GM15510 (cell line): ENCODE measurements around the gene TAF7L.

Experiments
- POLR2A ChIP-seq: IDR thresholded peaks from 3 replicates; pipeline ENCODE4 v1.6.1; 2011; ENCODE audit warnings: borderline replicate concordance; ENCODE audit not compliant: insufficient read length; ENCODE audit errors: extremely low read depth

The TAF7L gene

GRCh38 chrX:101290957-101291603 is at the start of gene TAF7L:
TSS of gene TAF7L (minus strand) at chrX:101291334. CDS start at chrX:101287543, 3,791 bp downstream.
- no peak for TF ChIP-seq POLR2A

- no peak for TF ChIP-seq POLR2A
Observed at GRCh38 chrX:101337776-101338271, 46.7 kb upstream of the TAF7L start.

GRCh38 chrX:101303790-101304189 is 12.7 kb upstream of the TAF7L start:
- TF ChIP-seq POLR2A = no peak

GRCh38 chrX:101287402-101287801 is 3.7 kb downstream of the TAF7L start:
- no peak for TF ChIP-seq POLR2A

- TF ChIP-seq POLR2A = no peak
Observed at GRCh38 chrX:101276238-101276637, 14.9 kb downstream of the TAF7L start.

- no peak for TF ChIP-seq POLR2A
Observed at GRCh38 chrX:101274198-101274597, 16.9 kb downstream of the TAF7L start.

GRCh38 chrX:101265869-101266428 is 25.2 kb downstream of the TAF7L start:
- TF ChIP-seq POLR2A = no peak

- TF ChIP-seq POLR2A = no peak
Observed at GRCh38 chrX:101263766-101264165, 27.4 kb downstream of the TAF7L start.

GRCh38 chrX:101262590-101262989 is 28.5 kb downstream of the TAF7L start:
- no peak for TF ChIP-seq POLR2A

GRCh38 chrX:101260435-101260834 is 30.7 kb downstream of the TAF7L start:
- no peak for TF ChIP-seq POLR2A

GRCh38 chrX:101258259-101258581 is 32.9 kb downstream of the TAF7L start:
- no peak for TF ChIP-seq POLR2A

GRCh38 chrX:101257448-101258258 is 33.5 kb downstream of the TAF7L start:
- no peak for TF ChIP-seq POLR2A

- TF ChIP-seq POLR2A = no peak
Observed at GRCh38 chrX:101252634-101253033, 38.5 kb downstream of the TAF7L start.

GRCh38 chrX:101241531-101241930 is 49.6 kb downstream of the TAF7L start:
- TF ChIP-seq POLR2A = no peak

GRCh38 chrX:101237041-101237440 is 54.1 kb downstream of the TAF7L start:
- TF ChIP-seq POLR2A = no peak
